ENCODE measurements around the gene DHX30.
"Not testable (repeated sequence)": the region's sequence is repeated elsewhere in the genome, so short reads cannot be mapped to it uniquely, and the experiment has no call there.

Gene DHX30

GRCh38 chr3:47817609-47818008 lies 14.7 kb downstream of the DHX30 start:
- DNase-seq, result no peak

GRCh38 chr3:47824541-47825473 lies 21.9 kb downstream of the DHX30 start:
- DNase-seq, result peak; percentile 93

- no peak for DNase-seq
Observed at GRCh38 chr3:47825590-47825989, 22.7 kb downstream of the DHX30 start.

GRCh38 chr3:47829482-47829881 lies 26.5 kb downstream of the DHX30 start:
- not testable (repeated sequence) for DNase-seq

GRCh38 chr3:47836986-47837385 lies 34.0 kb downstream of the DHX30 start:
- DNase-seq, result no peak

GRCh38 chr3:47838503-47838902 lies 35.6 kb downstream of the DHX30 start:
- DNase-seq, result no peak

GRCh38 chr3:47841786-47842349 lies 38.9 kb downstream of the DHX30 start:
- DNase-seq, result no peak

- no peak for DNase-seq
Observed at GRCh38 chr3:47846186-47846879, 43.4 kb downstream of the DHX30 start.

GRCh38 chr3:47846880-47847248 lies 43.9 kb downstream of the DHX30 start:
- no peak for DNase-seq

- no peak for DNase-seq
Observed at GRCh38 chr3:47847260-47847659, 44.3 kb downstream of the DHX30 start.

GRCh38 chr3:47847801-47848518 lies 45.0 kb downstream of the DHX30 start:
- DNase-seq, result no peak

GRCh38 chr3:47848599-47849117 lies 45.7 kb downstream of the DHX30 start:
- DNase-seq, result no peak

- no peak for DNase-seq
Observed at GRCh38 chr3:47849186-47849698, 46.3 kb downstream of the DHX30 start.

GRCh38 chr3:47849699-47850563 lies 47.0 kb downstream of the DHX30 start:
- no peak for DNase-seq

- no peak for DNase-seq
Observed at GRCh38 chr3:47850564-47851410, 47.8 kb downstream of the DHX30 start.

- DNase-seq, result no peak
Observed at GRCh38 chr3:47851888-47852603, 49.1 kb downstream of the DHX30 start.

- no peak for DNase-seq
Observed at GRCh38 chr3:47852604-47853602, 50.0 kb downstream of the DHX30 start.

GRCh38 chr3:47854267-47854666 lies 51.3 kb downstream of the DHX30 start:
- no peak for DNase-seq

Measured in retina (tissue), 1 donor.